HepG2 (cell line): ENCODE results near the gene RBBP8NL. TPM values are rescaled to one million over a fixed set of nuclear protein-coding genes. Genes with fewer than 3 reads are reported as not detected.

Experiments used
- AGO1 ChIP-seq: fragments of 200-400 bp; formaldehyde crosslinking; IDR thresholded peaks from 2 replicates; pipeline ENCODE4 v1.6.1; 2017; ENCODE audit warnings: mild to moderate bottlenecking, low read depth, low read length, moderate library complexity; ENCODE audit not compliant: poor library complexity, severe bottlenecking
- GZF1 ChIP-seq: sonication (generic); formaldehyde crosslinking; IDR thresholded peaks from 2 replicates; pipeline ENCODE4 v1.5.1; 2020; ENCODE audit warnings: mild to moderate bottlenecking, missing genetic modification reagents
- HNRNPLL ChIP-seq: fragments of 200-400 bp; formaldehyde crosslinking; IDR thresholded peaks from 2 replicates; pipeline ENCODE4 v1.6.1; 2017; ENCODE audit warnings: mild to moderate bottlenecking, low read depth, low read length; ENCODE audit not compliant: poor library complexity, severe bottlenecking
- MTA3 ChIP-seq: sonication (generic); formaldehyde crosslinking; IDR thresholded peaks from 2 replicates; pipeline ENCODE4 v1.4.0; 2020; ENCODE audit warnings: missing genetic modification reagents
- POLR2AphosphoS2 ChIP-seq: IDR thresholded peaks from 2 replicates; pipeline ENCODE4 v1.6.1; 2011; ENCODE audit warnings: low read depth, low read length, improper control_type of control experiment
- SOX6 ChIP-seq, 2 experiments: fragments of 450-650 bp in 1 of 2; sonication (generic) in 1 of 2; formaldehyde crosslinking in 1 of 2; IDR thresholded peaks; 2 replicates each; pipeline versions ENCODE4 v1.4.0 to v1.6.1; 2017 to 2020; ENCODE audit warnings: antibody characterized with exemption in 1 of 2, mild to moderate bottlenecking in 1 of 2, missing genetic modification reagents in 1 of 2
- TMF1 ChIP-seq: sonication (generic); formaldehyde crosslinking; IDR thresholded peaks from 2 replicates; pipeline ENCODE4 v1.8.1; 2022; ENCODE audit warnings: low read depth, missing genetic modification reagents
- WIZ ChIP-seq: sonication (generic); formaldehyde crosslinking; IDR thresholded peaks from 2 replicates; pipeline ENCODE4 v1.5.1; 2020; ENCODE audit warnings: mild to moderate bottlenecking, missing genetic modification reagents
- ZFAT ChIP-seq: sonication (generic); formaldehyde crosslinking; conservative IDR thresholded peaks from 2 replicates; pipeline ENCODE4 v1.8.1; 2023; ENCODE audit warnings: missing genetic modification reagents, inconsistent platforms
- ZNF180 ChIP-seq: sonication (generic); formaldehyde crosslinking; IDR thresholded peaks from 2 replicates; pipeline ENCODE4 v1.4.0; 2020; ENCODE audit warnings: low read depth, missing genetic modification reagents, borderline replicate concordance
- ZNF225 ChIP-seq: sonication (generic); formaldehyde crosslinking; IDR thresholded peaks from 2 replicates; pipeline ENCODE4 v1.4.0; 2020; ENCODE audit warnings: mild to moderate bottlenecking, missing genetic modification reagents
- ZNF468 ChIP-seq: sonication (generic); formaldehyde crosslinking; IDR thresholded peaks from 2 replicates; pipeline ENCODE4 v1.8.0; 2022; ENCODE audit warnings: mild to moderate bottlenecking, moderate library complexity, missing genetic modification reagents
- ZNF563 ChIP-seq: sonication (generic); formaldehyde crosslinking; IDR thresholded peaks from 2 replicates; pipeline ENCODE4 v1.8.0; 2022; ENCODE audit warnings: mild to moderate bottlenecking, moderate library complexity, missing genetic modification reagents
- ZNF597 ChIP-seq: sonication (generic); formaldehyde crosslinking; IDR thresholded peaks from 2 replicates; pipeline ENCODE4 v1.5.0; 2020; ENCODE audit warnings: missing genetic modification reagents
- polyA plus RNA-seq, 8 experiments: library from polyadenylated mRNA; depleted of rRNA in 3 of 8; stranded (reverse) in 7 of 8; unstranded in 1 of 8; fragments of >200 nt; fragmentation: Illumina TruSeq in 4 of 8; extraction: Trizol in 4 of 8; gene quantifications; 2 replicates each; pipeline versions ENCODE4 v1.2.1 to v1.2.3, GENCODE V29; 2011 to 2016; ENCODE audit warnings: low read depth in 4 of 8, missing spikeins in 1 of 8, mixed read lengths in 1 of 8; ENCODE audit not compliant: insufficient read depth in 1 of 8
- total RNA-seq, 5 experiments: library from RNA; depleted of rRNA; stranded (reverse); fragments of >200 nt; fragmentation: Illumina TruSeq; extraction: Trizol; gene quantifications; 2 replicates each; pipeline ENCODE4 v1.2.3, GENCODE V29; 2016; ENCODE audit warnings: low read depth in 1 of 5
- TF ChIP-seq, protein P1 (sequence below): conservative IDR thresholded peaks from 2 replicates; pipeline ENCODE4 v1.6.1; 2018; ENCODE audit warnings: missing genetic modification reagents
- TF ChIP-seq, protein P2 (sequence below): sonication (generic); formaldehyde crosslinking; IDR thresholded peaks from 2 replicates; pipeline ENCODE4 v1.9.0; 2021; ENCODE audit warnings: missing genetic modification reagents, borderline replicate concordance
- TF ChIP-seq, protein P3 (sequence below): sonication (generic); formaldehyde crosslinking; IDR thresholded peaks from 2 replicates; pipeline ENCODE4 v1.4.0; 2020; ENCODE audit warnings: missing genetic modification reagents

Gene RBBP8NL
- total and polyA plus RNA-seq, 2 of the 13 experiments (the other 11 are each of a cell fraction or from before 2014, with no cell fraction given) = 0.69 to 0.86 TPM

GRCh38 chr20:62411479-62412193 lies 15.7 kb downstream of the RBBP8NL start (continued):
- TF ChIP-seq, protein P1, sequence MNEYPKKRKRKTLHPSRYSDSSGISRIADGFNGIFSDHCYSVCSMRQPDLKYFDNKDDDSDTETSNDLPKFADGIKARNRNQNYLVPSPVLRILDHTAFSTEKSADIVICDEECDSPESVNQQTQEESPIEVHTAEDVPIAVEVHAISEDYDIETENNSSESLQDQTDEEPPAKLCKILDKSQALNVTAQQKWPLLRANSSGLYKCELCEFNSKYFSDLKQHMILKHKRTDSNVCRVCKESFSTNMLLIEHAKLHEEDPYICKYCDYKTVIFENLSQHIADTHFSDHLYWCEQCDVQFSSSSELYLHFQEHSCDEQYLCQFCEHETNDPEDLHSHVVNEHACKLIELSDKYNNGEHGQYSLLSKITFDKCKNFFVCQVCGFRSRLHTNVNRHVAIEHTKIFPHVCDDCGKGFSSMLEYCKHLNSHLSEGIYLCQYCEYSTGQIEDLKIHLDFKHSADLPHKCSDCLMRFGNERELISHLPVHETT = peak; percentile 32; the same call in 1 of the 2 replicates
- no peak for TF ChIP-seq ZNF597
- TF ChIP-seq ZNF563 (CRISPR knock-in tag) = no peak
- peak; percentile 80; the same call in 1 of the 2 replicates for TF ChIP-seq WIZ (CRISPR knock-in tag)
- TF ChIP-seq TMF1 (CRISPR knock-in tag) = peak; percentile 74; the same call in 1 of the 2 replicates
- TF ChIP-seq ZNF180 (CRISPR knock-in tag) = 0 out of 2 replicates have a peak, but pooled peaks have one; percentile 74
- TF ChIP-seq ZNF225 = no peak
- TF ChIP-seq MTA3 (CRISPR knock-in tag) = no peak
- no peak for TF ChIP-seq SOX6 (IDR thresholded peaks at IDR 0.05)
- peak; percentile 49 for TF ChIP-seq SOX6 (CRISPR knock-in tag; IDR thresholded peaks at IDR 0.05)
- TF ChIP-seq, protein P2, sequence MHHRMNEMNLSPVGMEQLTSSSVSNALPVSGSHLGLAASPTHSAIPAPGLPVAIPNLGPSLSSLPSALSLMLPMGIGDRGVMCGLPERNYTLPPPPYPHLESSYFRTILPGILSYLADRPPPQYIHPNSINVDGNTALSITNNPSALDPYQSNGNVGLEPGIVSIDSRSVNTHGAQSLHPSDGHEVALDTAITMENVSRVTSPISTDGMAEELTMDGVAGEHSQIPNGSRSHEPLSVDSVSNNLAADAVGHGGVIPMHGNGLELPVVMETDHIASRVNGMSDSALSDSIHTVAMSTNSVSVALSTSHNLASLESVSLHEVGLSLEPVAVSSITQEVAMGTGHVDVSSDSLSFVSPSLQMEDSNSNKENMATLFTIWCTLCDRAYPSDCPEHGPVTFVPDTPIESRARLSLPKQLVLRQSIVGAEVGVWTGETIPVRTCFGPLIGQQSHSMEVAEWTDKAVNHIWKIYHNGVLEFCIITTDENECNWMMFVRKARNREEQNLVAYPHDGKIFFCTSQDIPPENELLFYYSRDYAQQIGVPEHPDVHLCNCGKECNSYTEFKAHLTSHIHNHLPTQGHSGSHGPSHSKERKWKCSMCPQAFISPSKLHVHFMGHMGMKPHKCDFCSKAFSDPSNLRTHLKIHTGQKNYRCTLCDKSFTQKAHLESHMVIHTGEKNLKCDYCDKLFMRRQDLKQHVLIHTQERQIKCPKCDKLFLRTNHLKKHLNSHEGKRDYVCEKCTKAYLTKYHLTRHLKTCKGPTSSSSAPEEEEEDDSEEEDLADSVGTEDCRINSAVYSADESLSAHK (CRISPR knock-in tag) = no peak
- no peak for TF ChIP-seq ZFAT (CRISPR knock-in tag)
- TF ChIP-seq GZF1 = peak; percentile 52; the same call in 1 of the 2 replicates
- TF ChIP-seq POLR2AphosphoS2 = no peak
- TF ChIP-seq HNRNPLL = peak; percentile 49
- TF ChIP-seq AGO1 = no peak
- no peak for TF ChIP-seq ZNF468 (CRISPR knock-in tag)
- TF ChIP-seq, protein P3, sequence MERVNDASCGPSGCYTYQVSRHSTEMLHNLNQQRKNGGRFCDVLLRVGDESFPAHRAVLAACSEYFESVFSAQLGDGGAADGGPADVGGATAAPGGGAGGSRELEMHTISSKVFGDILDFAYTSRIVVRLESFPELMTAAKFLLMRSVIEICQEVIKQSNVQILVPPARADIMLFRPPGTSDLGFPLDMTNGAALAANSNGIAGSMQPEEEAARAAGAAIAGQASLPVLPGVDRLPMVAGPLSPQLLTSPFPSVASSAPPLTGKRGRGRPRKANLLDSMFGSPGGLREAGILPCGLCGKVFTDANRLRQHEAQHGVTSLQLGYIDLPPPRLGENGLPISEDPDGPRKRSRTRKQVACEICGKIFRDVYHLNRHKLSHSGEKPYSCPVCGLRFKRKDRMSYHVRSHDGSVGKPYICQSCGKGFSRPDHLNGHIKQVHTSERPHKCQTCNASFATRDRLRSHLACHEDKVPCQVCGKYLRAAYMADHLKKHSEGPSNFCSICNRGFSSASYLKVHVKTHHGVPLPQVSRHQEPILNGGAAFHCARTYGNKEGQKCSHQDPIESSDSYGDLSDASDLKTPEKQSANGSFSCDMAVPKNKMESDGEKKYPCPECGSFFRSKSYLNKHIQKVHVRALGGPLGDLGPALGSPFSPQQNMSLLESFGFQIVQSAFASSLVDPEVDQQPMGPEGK (CRISPR knock-in tag) = peak; percentile 96
